ENCODE results near the gene CTR9.
A peak's percentile ranks its signal among the peaks of the same experiment; 100 is the strongest.
"Not testable (repeated sequence)": the region's sequence is repeated elsewhere in the genome, so short reads cannot be mapped to it uniquely, and the experiment has no call there.

Gene CTR9

GRCh38 chr11:10784232-10785145 is 33.4 kb downstream of the CTR9 start:
- peak; percentile 61 for DNase-seq

DNA sequence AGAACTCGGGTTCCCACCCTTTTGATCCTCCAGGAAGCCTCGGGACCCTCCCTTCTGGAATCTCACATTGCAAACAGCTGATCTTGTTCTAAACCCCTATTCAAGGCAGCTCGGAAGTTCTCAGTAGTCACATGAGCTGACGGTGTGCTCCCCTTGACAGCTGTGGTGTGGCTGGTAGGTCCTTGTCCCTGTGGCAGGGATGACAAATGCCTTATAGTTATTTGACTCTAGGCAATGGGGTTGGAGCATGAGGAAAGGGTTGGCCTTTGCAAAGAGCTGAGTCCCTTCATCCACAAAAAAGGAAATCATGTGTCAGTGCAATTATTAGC is 34.1 kb downstream of the CTR9 start:
- DNase-seq: peak; percentile 38

DNA sequence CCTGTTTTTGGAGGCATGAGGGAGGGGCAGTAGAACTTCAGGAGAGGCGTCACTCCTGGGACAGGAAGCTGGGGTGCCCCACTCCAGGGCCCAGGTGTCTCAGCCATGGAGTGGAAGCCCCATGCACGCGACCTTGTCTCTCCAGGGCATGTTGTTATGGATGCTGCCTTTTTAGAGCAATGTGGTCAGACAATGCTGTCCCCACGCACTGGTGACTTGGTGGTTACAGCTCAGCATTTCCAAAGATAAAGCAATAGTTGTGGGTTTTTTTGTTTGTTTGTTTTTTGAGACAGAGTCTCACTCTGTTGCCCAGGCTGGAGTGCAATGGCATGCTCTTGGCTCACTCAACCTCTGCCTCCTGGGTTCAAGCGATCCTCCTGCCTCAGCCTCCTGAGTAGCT is 35.4 kb downstream of the CTR9 start:
- DNase-seq: no peak

DNA sequence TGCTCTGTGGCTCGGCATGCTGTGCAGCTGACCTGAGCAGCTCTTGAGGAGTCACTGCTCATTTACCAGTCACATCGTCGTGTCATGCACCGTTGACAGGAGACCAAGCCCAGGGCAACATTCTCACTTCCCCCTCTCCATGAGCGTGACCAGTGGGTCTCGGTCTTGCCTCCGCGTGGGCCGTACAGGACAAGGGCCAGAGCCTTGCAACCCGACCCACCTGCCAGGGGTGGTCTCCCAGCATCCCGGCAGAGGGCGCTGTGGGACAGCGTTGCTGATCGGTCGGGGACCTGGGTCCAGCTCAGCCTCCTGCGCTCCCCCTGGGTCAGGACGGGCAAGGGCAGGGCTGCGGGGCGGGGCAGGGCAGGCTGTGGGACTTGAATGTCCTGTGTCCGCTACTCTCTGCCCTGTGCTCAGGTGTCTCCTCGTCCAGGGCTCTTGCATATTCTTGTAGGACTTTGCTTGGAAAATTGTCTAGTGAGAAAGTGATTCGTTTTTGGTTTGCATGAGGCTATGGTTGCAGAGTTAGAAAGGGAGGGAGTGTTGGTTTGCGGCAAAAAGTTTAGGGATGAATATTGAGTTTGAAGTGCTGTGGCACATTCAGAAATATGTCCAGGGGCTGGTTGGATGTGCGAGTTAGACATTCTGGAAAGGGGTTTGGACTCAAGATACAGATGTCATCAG is 41.5 kb downstream of the CTR9 start:
- DNase-seq: peak; percentile 88

- no peak for DNase-seq
Measured at GRCh38 chr11:10793470-10794255, 42.6 kb downstream of the CTR9 start.

- DNase-seq: no peak
Measured at GRCh38 chr11:10796191-10796590, 45.1 kb downstream of the CTR9 start.

DNA sequence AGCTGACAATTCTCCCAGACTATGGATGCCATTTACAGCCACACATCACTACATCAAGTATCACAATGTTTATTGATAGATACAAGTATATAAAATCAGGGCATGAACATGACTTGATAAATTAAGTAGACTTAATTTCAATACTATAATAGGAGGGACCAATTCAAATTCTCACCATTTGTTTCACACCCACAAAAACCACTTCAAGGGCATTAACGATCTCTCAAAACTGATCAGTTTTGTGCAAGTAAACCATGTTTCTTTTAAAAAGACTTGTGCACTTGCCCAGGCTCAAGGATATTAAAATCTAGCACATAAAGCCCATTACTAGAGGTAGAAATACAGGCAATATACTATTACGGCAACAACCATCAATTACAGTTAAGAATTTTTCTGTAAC is 46.0 kb downstream of the CTR9 start:
- DNase-seq: no peak

GRCh38 chr11:10797531-10797930 is 46.5 kb downstream of the CTR9 start:
- DNase-seq: no peak

GRCh38 chr11:10798330-10798928 is 47.4 kb downstream of the CTR9 start:
- DNase-seq: no peak

DNA sequence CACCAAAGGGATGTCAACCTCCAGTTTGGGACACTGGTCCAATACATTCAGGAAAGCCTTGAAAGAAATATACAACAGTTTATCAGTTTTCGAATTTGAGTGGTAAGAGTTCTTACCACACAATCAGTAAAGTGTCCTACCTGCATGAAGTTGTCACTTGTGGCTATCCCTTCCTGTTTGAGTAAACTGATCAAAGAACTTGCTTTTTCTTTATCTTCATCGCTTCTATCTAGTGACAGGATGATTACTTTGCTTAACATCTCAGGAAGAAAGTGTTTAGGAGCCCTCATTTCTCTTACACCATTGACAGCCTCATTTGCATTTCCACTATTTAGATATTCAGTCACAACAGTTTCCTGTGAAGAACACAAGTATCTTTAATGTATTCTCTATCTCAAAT is 49.2 kb downstream of the CTR9 start:
- DNase-seq: no peak

GRCh38 chr11:10803676-10804075 is 52.6 kb downstream of the CTR9 start:
- no peak for DNase-seq

DNA sequence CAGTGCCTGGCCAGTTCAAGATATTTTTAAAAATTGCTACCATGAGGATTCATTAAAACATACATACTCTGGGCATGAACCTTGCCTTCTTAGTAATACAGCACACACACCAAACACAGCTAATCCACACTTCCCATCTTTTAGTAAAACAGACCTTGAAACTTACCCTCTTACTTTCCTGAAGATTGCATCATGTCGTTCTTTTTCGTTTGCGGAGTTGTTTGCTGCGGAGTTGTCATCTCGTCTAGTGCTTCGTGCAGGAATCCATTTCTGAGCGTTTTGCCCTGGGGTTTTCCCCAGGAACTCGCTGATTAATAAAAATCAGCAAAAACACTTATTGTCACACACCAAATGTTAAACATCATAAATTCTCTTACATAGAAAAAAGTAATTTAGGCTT is 54.7 kb downstream of the CTR9 start:
- no peak for DNase-seq

- no peak for DNase-seq
Measured at GRCh38 chr11:10806206-10806605, 55.2 kb downstream of the CTR9 start.

- peak; percentile 79 for DNase-seq
Measured at GRCh38 chr11:10807493-10808234, 56.6 kb downstream of the CTR9 start.

DNA sequence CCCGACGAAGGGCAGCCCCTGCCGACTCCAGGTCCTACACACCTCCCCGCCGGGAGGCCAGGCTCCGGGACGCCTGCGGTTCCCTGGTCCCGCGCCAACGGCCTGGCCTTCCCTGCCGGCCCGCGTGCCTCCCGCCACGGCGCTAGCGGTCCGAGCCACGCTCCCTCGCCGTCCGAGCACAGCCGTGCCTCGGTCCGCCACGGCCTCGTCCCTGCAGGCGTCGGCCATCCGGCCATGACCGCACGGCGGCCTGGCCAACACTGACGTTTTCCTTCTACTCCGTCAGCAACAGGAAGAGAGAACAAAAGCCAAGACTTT is 57.1 kb downstream of the CTR9 start:
- DNase-seq: no peak

GRCh38 chr11:10808553-10809372 is 57.7 kb downstream of the CTR9 start, which contains the start of gene EIF4G2:
TSS of gene EIF4G2 (minus strand) at chr11:10808926.
- peak; percentile 99 for DNase-seq

GRCh38 chr11:10809373-10810160 is 58.5 kb downstream of the CTR9 start:
- DNase-seq: peak; percentile 74

DNA sequence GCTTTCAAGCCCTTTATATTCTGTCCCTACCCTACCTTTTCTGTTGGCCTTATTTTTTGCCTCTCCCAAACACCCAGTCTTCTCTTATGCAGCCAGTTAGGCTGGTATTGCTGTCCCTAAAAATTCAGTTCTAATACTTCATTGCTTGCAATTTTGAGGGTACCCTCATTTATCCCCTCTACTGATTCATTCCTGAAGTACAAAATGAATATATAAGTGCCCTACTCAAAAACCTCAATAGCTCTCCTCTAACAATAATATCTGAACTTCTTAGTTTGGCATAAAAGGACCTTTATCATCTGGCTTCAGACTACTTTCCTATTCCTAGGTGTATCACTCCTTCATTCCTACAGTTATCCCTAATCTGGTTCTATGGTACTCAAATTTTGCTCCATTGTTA is 62.9 kb downstream of the CTR9 start:
- DNase-seq: no peak

- DNase-seq: no peak
Measured at GRCh38 chr11:10818594-10818993, 67.5 kb downstream of the CTR9 start.

DNA sequence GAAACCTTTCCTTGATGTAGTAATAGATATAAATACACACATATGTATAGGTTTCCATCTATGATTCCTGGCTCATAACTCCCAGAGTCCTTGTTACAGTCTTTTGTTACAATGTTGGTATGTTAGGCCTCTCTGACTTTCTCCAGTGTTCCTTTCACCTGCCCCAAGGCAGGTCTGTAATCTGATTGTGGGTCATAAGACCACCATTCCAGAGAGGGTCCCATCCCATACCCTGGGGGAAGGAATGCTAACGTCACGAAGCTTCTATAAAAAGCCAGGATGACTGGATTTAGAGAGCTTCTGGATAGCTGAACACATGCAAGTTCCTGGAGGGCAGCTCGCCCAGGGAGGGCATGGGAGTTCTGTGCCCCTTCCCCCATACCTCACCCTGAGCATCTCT is 71.4 kb downstream of the CTR9 start:
- DNase-seq: not testable (repeated sequence)

GRCh38 chr11:10823152-10823579 is 72.1 kb downstream of the CTR9 start:
- no peak for DNase-seq

Measured in eye (tissue), 1 donor.